Small intestine (tissue), 7 donors: ENCODE measurements around the gene SESTD1. TPM values are rescaled to one million over a fixed set of nuclear protein-coding genes. Genes with fewer than 3 reads are reported as not detected.
"Not testable (repeated sequence)": the region's sequence is repeated elsewhere in the genome, so short reads cannot be mapped to it uniquely, and the experiment has no call there.

Experiments
- DNase-seq, 2 donors: peaks; one replicate each; pipeline versions ENCODE4 v3.0.0 to v3.0.0-alpha.2; 2013
- FAIRE-seq: peaks from 2 replicates; lab custom pipeline; 2012; peaks lifted over from hg19 to GRCh38; lab: Jason Lieb, UNC
- H3K27ac ChIP-seq, 3 donors: one replicate each; pipeline ENCODE4 v1.5.1; 2013; ENCODE audit warnings: low read length in 2 of 3, mild to moderate bottlenecking in 2 of 3, control low read depth in 1 of 3, inconsistent platforms in 1 of 3, low read depth in 1 of 3, moderate library complexity in 1 of 3
- H3K27me3 ChIP-seq, 3 donors: one replicate each; pipeline ENCODE4 v1.6.1; 2013; ENCODE audit warnings: low read length in 3 of 3, inconsistent platforms in 1 of 3; ENCODE audit not compliant: control insufficient read depth in 3 of 3, insufficient read depth in 3 of 3
- H3K36me3 ChIP-seq, 3 donors: one replicate each; pipeline ENCODE4 v1.6.1; 2013; ENCODE audit warnings: low read length in 3 of 3, inconsistent platforms in 1 of 3, low read depth in 1 of 3, mild to moderate bottlenecking in 1 of 3, moderate library complexity in 1 of 3; ENCODE audit not compliant: control insufficient read depth in 3 of 3, insufficient read depth in 2 of 3
- H3K4me1 ChIP-seq, 3 donors: one replicate each; pipeline ENCODE4 v1.6.1; 2013; ENCODE audit warnings: low read length in 2 of 3, inconsistent platforms in 1 of 3, low read depth in 1 of 3, mild to moderate bottlenecking in 1 of 3, moderate library complexity in 1 of 3; ENCODE audit not compliant: control insufficient read depth in 3 of 3, insufficient read depth in 2 of 3
- H3K4me3 ChIP-seq, 3 donors: one replicate each; pipeline ENCODE4 v1.5.1; 2013; ENCODE audit warnings: low read length in 3 of 3, control low read depth in 1 of 3, inconsistent platforms in 1 of 3, low read depth in 1 of 3, mild to moderate bottlenecking in 1 of 3, moderate library complexity in 1 of 3
- H3K9me3 ChIP-seq, 2 donors: one replicate each; pipeline ENCODE4 v1.6.1; 2013; ENCODE audit warnings: low read depth in 1 of 2, low read length in 1 of 2; ENCODE audit not compliant: control insufficient read depth in 2 of 2, insufficient read depth in 1 of 2
- WGBS, 3 donors: extraction: QIAGEN DNeasy Blood & Tissue Kit; methylation state at CpG; one replicate each; pipeline ENCODE4 v1.1.7; 2013; 5-methylcytosine and 5-hydroxymethylcytosine counted together
- polyA plus RNA-seq, 4 donors: library from polyadenylated mRNA; stranded (reverse) in 3 of 4; unstranded in 1 of 4; fragments of 200-250 nt in 3 of 4; fragments of 120-200 nt in 1 of 4; gene quantifications; one replicate each; pipeline versions ENCODE4 v1.2.1 to v1.2.3, GENCODE V29; 2013
- donor health status: healthy with polysubstance abuse.
- donor health status: control.
- donor health status: control.
- donor health status: Bipolar disorder and iron deficiency.
- donor health status: healthy.

Gene SESTD1
- polyA plus RNA-seq, 4 donors = 10.9 to 33.2 (median 14.6) TPM

DNA sequence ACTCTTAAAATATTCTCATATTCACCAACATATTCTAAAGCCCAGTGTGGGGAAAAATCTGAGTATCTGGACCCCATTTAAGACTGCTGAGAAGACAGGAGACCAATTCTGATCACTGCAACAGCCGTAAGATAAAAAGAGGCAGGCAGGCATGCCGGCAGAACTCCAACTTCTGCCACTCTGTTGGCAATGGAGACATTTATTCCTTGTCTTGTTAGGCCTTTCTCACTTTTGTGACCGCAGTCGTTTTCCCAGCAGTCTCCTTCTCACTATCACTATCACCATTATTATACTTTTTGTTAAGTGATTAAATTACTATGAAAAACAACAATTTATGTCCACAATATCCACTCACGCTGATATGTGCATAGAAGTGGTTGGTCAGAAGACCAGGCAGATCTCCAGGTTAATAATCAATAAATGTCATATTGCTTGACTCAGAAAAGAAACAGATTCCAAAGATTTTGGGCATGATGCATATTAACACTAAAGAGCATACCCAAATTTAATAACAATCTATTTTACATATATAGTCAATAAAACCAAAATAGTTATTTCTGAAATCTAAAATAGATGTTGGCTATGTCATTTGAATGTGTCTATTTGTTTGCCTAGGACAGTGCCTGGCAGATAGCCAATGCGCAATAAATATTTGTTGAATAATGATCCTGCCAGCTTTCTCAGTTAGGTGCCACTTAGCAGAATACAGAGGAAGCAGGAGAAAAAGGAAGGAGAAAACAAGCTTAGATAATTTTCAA lies 38.2 kb downstream of the SESTD1 start:
- no peaks in the 10 kb centered on the region for H3K4me1 ChIP-seq
- 76 to 88% (median 79%) methylated on average over 6 of the region's 6 CpGs for WGBS, 3 donors
- H3K36me3 ChIP-seq = no peaks in the 10 kb centered on the region
- no peak overlapping the region for H3K27ac ChIP-seq
- DNase-seq (peak in 1 of 2 donors; percentile 53), FAIRE-seq (no peak)
- no peaks in the 10 kb centered on the region for H3K9me3 ChIP-seq
- no peak overlapping the region for H3K4me3 ChIP-seq
- no peaks in the 10 kb centered on the region for H3K27me3 ChIP-seq

DNA sequence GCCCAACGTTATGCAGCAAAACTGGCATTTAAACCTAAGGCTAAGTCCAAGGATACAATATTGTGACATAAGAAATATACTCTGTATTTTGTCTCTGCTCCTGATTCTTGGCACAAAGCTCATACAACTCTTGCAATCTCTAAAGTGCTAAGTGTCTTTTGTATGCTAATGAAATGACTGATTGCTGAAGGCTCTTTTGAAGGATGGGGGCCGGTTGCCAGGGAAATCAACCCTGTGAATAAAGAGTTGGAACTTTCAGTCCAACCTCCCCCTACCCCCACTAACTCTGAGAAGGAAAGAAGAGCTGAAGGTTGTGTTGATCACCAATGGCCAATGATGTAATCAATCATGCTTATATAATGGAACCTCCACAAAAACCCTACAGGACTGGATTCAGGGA lies 40.3 kb downstream of the SESTD1 start:
- WGBS, 3 donors = 62 to 70% (median 66%) methylated on average over 2 of the region's 2 CpGs
- FAIRE-seq = no peak
- Histone ChIP-seq H3K9me3 (no peaks in the 10 kb centered on the region), H3K4me3 (no peak overlapping the region), H3K4me1 (no peaks in the 10 kb centered on the region), H3K36me3 (no peaks in the 10 kb centered on the region), H3K27me3 (no peaks in the 10 kb centered on the region), H3K27ac (no peak overlapping the region)
- DNase-seq = no peak

DNA sequence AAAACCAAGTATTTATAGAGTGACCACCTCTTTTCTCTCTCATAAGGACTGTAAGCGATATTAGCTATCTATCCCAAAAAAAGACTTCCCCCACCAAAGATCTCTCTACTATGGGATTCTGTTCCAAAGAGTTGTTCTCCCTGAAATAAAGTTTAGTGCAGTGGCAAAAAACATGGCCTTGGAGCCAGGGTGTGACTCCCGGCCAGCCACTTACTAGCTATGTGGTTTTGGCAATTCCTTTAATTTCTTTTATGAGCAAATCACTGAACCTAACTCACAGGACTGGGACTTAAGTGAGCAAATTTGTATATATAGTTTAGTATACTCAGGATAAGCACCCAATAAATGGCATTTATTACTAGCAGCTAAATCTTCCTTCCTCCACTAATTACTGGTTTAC lies 42.6 kb downstream of the SESTD1 start:
- Histone ChIP-seq H3K27me3 (no peaks in the 10 kb centered on the region), H3K36me3 (no peaks in the 10 kb centered on the region), H3K27ac (no peak overlapping the region), H3K9me3 (no peaks in the 10 kb centered on the region), H3K4me1 (peaks cover 0 to 4% (median 0%) of the 10 kb centered on the region in 3 donors), H3K4me3 (no peak overlapping the region)
- FAIRE-seq (no peak), DNase-seq (no peak)
- WGBS, 3 donors = 88 to 96% (median 92%) methylated on average over 2 of the region's 2 CpGs

DNA sequence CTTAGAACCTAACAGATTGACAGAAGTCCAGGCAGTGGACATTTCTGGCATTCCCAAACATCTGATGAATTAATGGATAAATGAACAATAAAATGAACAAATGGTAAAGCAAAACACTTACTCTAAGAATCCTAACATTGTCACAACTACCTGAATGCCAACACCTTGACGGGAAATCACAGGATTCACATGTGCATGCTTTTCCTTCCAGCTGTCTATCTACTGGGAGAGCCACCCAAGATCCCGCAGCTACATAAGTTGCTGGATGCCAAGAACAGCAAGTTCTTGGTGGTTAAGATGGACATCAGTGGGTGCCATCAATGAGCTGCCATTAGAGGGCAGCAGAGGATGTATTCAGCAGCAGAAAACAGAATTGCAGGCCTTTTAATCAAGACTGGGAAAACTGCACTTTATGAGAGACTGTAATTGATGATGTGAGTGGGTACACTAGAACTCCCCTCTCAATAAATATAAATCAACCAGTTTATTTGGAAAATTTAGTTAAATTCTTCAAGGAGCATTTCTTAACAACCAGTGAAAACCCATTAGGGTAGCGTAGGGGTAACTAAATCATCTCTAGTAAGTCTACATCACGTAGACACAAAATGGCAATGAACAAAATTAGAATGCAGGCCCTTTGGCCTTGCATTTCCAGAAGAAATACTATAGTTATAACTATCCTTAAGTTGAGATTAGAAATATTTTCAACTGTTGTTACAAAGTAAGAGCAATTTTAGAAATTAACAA lies 45.6 kb downstream of the SESTD1 start:
- H3K4me1 ChIP-seq = peaks cover 0 to 4% (median 0%) of the 10 kb centered on the region in 3 donors
- WGBS, 3 donors = 54 to 62% (median 58%) methylated on average over 4 of the region's 4 CpGs
- no peaks in the 10 kb centered on the region for H3K27me3 ChIP-seq
- DNase-seq (peak; percentile 75 to 79), FAIRE-seq (no peak)
- no peaks in the 10 kb centered on the region for H3K9me3 ChIP-seq
- H3K4me3 ChIP-seq = no peak overlapping the region
- H3K27ac ChIP-seq = no peak overlapping the region
- H3K36me3 ChIP-seq = no peaks in the 10 kb centered on the region

- not testable (repeated sequence) for H3K4me3 ChIP-seq, H3K27ac ChIP-seq, FAIRE-seq, H3K4me1 ChIP-seq, DNase-seq, H3K36me3 ChIP-seq, H3K27me3 ChIP-seq, H3K9me3 ChIP-seq
- 88 to 93% methylated on average over 3 of the region's 3 CpGs; no CpG with 5 or more reads in 1 of the 3 donors for WGBS, 3 donors
These were observed 50.0 kb downstream of the SESTD1 start for GRCh38 chr2:179214671-179215070.

DNA sequence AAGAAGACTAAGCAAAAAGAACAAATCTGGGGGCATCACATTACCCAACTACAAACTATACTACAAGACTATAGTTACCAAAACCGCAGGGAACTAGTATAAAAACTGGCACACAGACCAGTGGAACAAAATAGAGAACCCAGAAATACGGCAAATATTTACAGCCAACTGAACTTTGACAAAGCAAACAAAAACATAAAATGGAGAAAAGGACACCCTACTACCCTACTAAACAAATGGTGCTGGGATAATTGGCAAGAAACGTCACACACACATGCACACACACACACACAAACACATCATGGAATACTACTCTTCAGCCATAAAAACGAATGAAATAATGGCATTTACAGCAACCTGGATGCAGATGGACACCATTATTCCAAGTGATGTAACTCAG lies 53.3 kb downstream of the SESTD1 start:
- no peak overlapping the region for H3K4me3 ChIP-seq
- 82 to 93% methylated on average over 4 of the region's 4 CpGs; no CpG with 5 or more reads in 1 of the 3 donors for WGBS, 3 donors
- peaks cover 0 to 21% of the 10 kb centered on the region in 2 donors for H3K9me3 ChIP-seq
- H3K36me3 ChIP-seq = peaks cover 0 to 5% (median 0%) of the 10 kb centered on the region in 3 donors
- no peak overlapping the region for H3K27ac ChIP-seq
- DNase-seq = no peak
- no peaks in the 10 kb centered on the region for H3K4me1 ChIP-seq
- no peak for FAIRE-seq
- no peaks in the 10 kb centered on the region for H3K27me3 ChIP-seq

GRCh38 chr2:179208277-179208676 lies 56.4 kb downstream of the SESTD1 start:
- not testable (repeated sequence) for DNase-seq, FAIRE-seq, H3K36me3 ChIP-seq, H3K4me3 ChIP-seq, H3K27ac ChIP-seq, H3K27me3 ChIP-seq, H3K4me1 ChIP-seq
- WGBS, 3 donors = 92 to 95% methylated on average over 1 of the region's 1 CpG; no CpG with 5 or more reads in 1 of the 3 donors
- H3K9me3 ChIP-seq = peaks cover 0 to 32% of the 10 kb centered on the region in 2 donors

GRCh38 chr2:179207047-179207446 lies 57.6 kb downstream of the SESTD1 start:
- no peaks in the 10 kb centered on the region for H3K36me3 ChIP-seq
- no peaks in the 10 kb centered on the region for H3K27me3 ChIP-seq
- WGBS, 3 donors = 88 to 95% methylated on average over 5 of the region's 5 CpGs; no CpG with 5 or more reads in 1 of the 3 donors
- no peak overlapping the region for H3K4me3 ChIP-seq
- DNase-seq (no peak), FAIRE-seq (no peak)
- peaks cover 0 to 35% of the 10 kb centered on the region in 2 donors for H3K9me3 ChIP-seq
- no peaks in the 10 kb centered on the region for H3K4me1 ChIP-seq
- H3K27ac ChIP-seq = no peak overlapping the region
